Measurements from ENCODE around the gene PPP1R10.

PPP1R10 gene

GRCh38 chr6:30635834-30636233 is 18.8 kb upstream of the PPP1R10 start:
- no peak for TF ChIP-seq YY1 (IDR thresholded peaks at IDR 0.05; ENCODE audit: low read depth)
- TF ChIP-seq CEBPB (IDR thresholded peaks at IDR 0.05), result no peak
- no peak for TF ChIP-seq TCF12 (IDR thresholded peaks at IDR 0.05; ENCODE audit: low read depth)
- TF ChIP-seq TAF1 (IDR thresholded peaks at IDR 0.05; ENCODE audit: low read depth), result no peak
- no peak for TF ChIP-seq MAX (IDR thresholded peaks at IDR 0.05)
- TF ChIP-seq REST (IDR thresholded peaks at IDR 0.05; ENCODE audit: low read depth), result no peak
- no peak for TF ChIP-seq TEAD4 (IDR thresholded peaks at IDR 0.05)

GRCh38 chr6:30626484-30627366 is 9.7 kb upstream of the PPP1R10 start, which contains the start of gene ATAT1:
Gene ATAT1 (plus strand): TSS chr6:30626874.
- TF ChIP-seq YY1 (IDR thresholded peaks at IDR 0.05; ENCODE audit: low read depth) (peak; percentile 59; the same call in 1 of the 2 replicates), TCF12 (IDR thresholded peaks at IDR 0.05; ENCODE audit: low read depth) (0 out of 2 replicates have a peak, but pooled peaks have one; percentile 49), CEBPB (IDR thresholded peaks at IDR 0.05) (no peak), MAX (IDR thresholded peaks at IDR 0.05) (peak; percentile 61; the same call in 1 of the 2 replicates), EP300 (IDR thresholded peaks at IDR 0.05; ENCODE audit: borderline replicate concordance) (no peak), TAF1 (IDR thresholded peaks at IDR 0.05; ENCODE audit: low read depth) (peak; percentile 81), ZBTB7A (IDR thresholded peaks at IDR 0.05; ENCODE audit: low read depth) (peak; percentile 79), EGR1 (IDR thresholded peaks at IDR 0.05) (no peak), NFIC (IDR thresholded peaks at IDR 0.05) (peak; percentile 43; the same call in 1 of the 2 replicates)

- TF ChIP-seq MAX (IDR thresholded peaks at IDR 0.05) (no peak), USF1 (IDR thresholded peaks at IDR 0.05) (no peak), CREB1 (IDR thresholded peaks at IDR 0.05; ENCODE audit: low read depth) (no peak), YY1 (IDR thresholded peaks at IDR 0.05; ENCODE audit: low read depth) (no peak), REST (IDR thresholded peaks at IDR 0.05; ENCODE audit: low read depth) (no peak), TEAD4 (IDR thresholded peaks at IDR 0.05) (no peak), EP300 (IDR thresholded peaks at IDR 0.05; ENCODE audit: borderline replicate concordance) (no peak), ZBTB7A (IDR thresholded peaks at IDR 0.05; ENCODE audit: low read depth) (no peak)
Observed at GRCh38 chr6:30625511-30625910, 8.5 kb upstream of the PPP1R10 start.

- no peak for TF ChIP-seq MAX (IDR thresholded peaks at IDR 0.05)
Observed at GRCh38 chr6:30619561-30619960, 2.5 kb upstream of the PPP1R10 start.

- no peak for TF ChIP-seq ZBTB7A (IDR thresholded peaks at IDR 0.05; ENCODE audit: low read depth)
- TF ChIP-seq EGR1 (IDR thresholded peaks at IDR 0.05), result no peak
- TF ChIP-seq USF1 (IDR thresholded peaks at IDR 0.05), result no peak
- no peak for TF ChIP-seq RAD21 (IDR thresholded peaks at IDR 0.05; ENCODE audit: low read depth)
- no peak for TF ChIP-seq TEAD4 (IDR thresholded peaks at IDR 0.05)
- no peak for TF ChIP-seq TCF12 (IDR thresholded peaks at IDR 0.05; ENCODE audit: low read depth)
- no peak for TF ChIP-seq CEBPB (IDR thresholded peaks at IDR 0.05)
- no peak for TF ChIP-seq REST (IDR thresholded peaks at IDR 0.05; ENCODE audit: low read depth)
- TF ChIP-seq CREB1 (IDR thresholded peaks at IDR 0.05; ENCODE audit: low read depth), result no peak
Observed at GRCh38 chr6:30618270-30618797, 1.3 kb upstream of the PPP1R10 start.
